HEK293 (cell line): ENCODE results near the gene NCL.
A peak's percentile ranks its signal among the peaks of the same experiment; 100 is the strongest.

Experiments
- GLI4 ChIP-seq: fragments of 450-650 bp; formaldehyde crosslinking; IDR thresholded peaks from 2 replicates; pipeline ENCODE4 v1.5.1; 2016; ENCODE audit warnings: missing biosample characterization, missing genetic modification characterization
- GLIS1 ChIP-seq: fragments of 450-650 bp; formaldehyde crosslinking; IDR thresholded peaks from 2 replicates; pipeline ENCODE4 v1.5.1; 2016; ENCODE audit warnings: missing biosample characterization, missing genetic modification characterization
- KLF16 ChIP-seq: fragments of 450-650 bp; formaldehyde crosslinking; IDR thresholded peaks from 2 replicates; pipeline ENCODE4 v1.5.1; 2017; ENCODE audit warnings: missing biosample characterization, missing genetic modification characterization
- KLF7 ChIP-seq: fragments of 450-650 bp; formaldehyde crosslinking; IDR thresholded peaks from 2 replicates; pipeline ENCODE4 v1.5.1; 2016; ENCODE audit warnings: missing biosample characterization, missing genetic modification characterization, borderline replicate concordance
- KLF8 ChIP-seq: fragments of 450-650 bp; formaldehyde crosslinking; IDR thresholded peaks from 2 replicates; pipeline ENCODE4 v1.5.1; 2016; ENCODE audit warnings: missing biosample characterization, missing genetic modification characterization
- ZBTB17 ChIP-seq: fragments of 450-650 bp; formaldehyde crosslinking; IDR thresholded peaks from 2 replicates; pipeline ENCODE4 v1.5.1; 2016; ENCODE audit warnings: missing biosample characterization, missing genetic modification characterization
- ZBTB48 ChIP-seq: fragments of 450-650 bp; formaldehyde crosslinking; IDR thresholded peaks from 2 replicates; pipeline ENCODE4 v1.5.1; 2016; ENCODE audit warnings: missing biosample characterization, missing genetic modification characterization
- ZFHX2 ChIP-seq: fragments of 450-650 bp; formaldehyde crosslinking; conservative IDR thresholded peaks from 2 replicates; pipeline ENCODE4 v1.5.1; 2016; ENCODE audit warnings: missing biosample characterization, missing genetic modification characterization
- ZFP69B ChIP-seq: fragments of 450-650 bp; formaldehyde crosslinking; IDR thresholded peaks from 2 replicates; pipeline ENCODE4 v1.5.1; 2016; ENCODE audit warnings: missing biosample characterization, missing genetic modification characterization
- ZNF169 ChIP-seq: fragments of 450-650 bp; formaldehyde crosslinking; IDR thresholded peaks from 2 replicates; pipeline ENCODE4 v1.5.1; 2016; ENCODE audit warnings: missing biosample characterization, missing genetic modification characterization
- ZNF423 ChIP-seq: fragments of 450-650 bp; formaldehyde crosslinking; IDR thresholded peaks from 2 replicates; pipeline ENCODE4 v1.5.1; 2016; ENCODE audit warnings: missing biosample characterization, missing genetic modification characterization
- ZNF433 ChIP-seq: fragments of 450-650 bp; formaldehyde crosslinking; IDR thresholded peaks from 2 replicates; pipeline ENCODE4 v1.5.1; 2016; ENCODE audit warnings: missing biosample characterization, missing genetic modification characterization, low read depth
- ZNF501 ChIP-seq: fragments of 450-650 bp; formaldehyde crosslinking; IDR thresholded peaks from 2 replicates; pipeline ENCODE4 v1.5.1; 2016; ENCODE audit warnings: missing biosample characterization, missing genetic modification characterization
- ZNF544 ChIP-seq: fragments of 450-650 bp; formaldehyde crosslinking; IDR thresholded peaks from 2 replicates; pipeline ENCODE4 v1.5.0; 2017; ENCODE audit warnings: missing biosample characterization, missing genetic modification characterization
- ZNF585B ChIP-seq: fragments of 450-650 bp; formaldehyde crosslinking; IDR thresholded peaks from 2 replicates; pipeline ENCODE4 v1.5.1; 2016; ENCODE audit warnings: missing biosample characterization, missing genetic modification characterization
- ZNF600 ChIP-seq: fragments of 450-650 bp; formaldehyde crosslinking; IDR thresholded peaks from 2 replicates; pipeline ENCODE4 v1.5.1; 2016; ENCODE audit warnings: missing biosample characterization, missing genetic modification characterization
- ZNF629 ChIP-seq: fragments of 450-650 bp; formaldehyde crosslinking; IDR thresholded peaks from 2 replicates; pipeline ENCODE4 v1.5.1; 2017; ENCODE audit warnings: missing biosample characterization, missing genetic modification characterization
- ZNF747 ChIP-seq: fragments of 450-650 bp; formaldehyde crosslinking; IDR thresholded peaks from 2 replicates; pipeline ENCODE4 v1.5.1; 2016; ENCODE audit warnings: missing biosample characterization, missing genetic modification characterization
- ZNF791 ChIP-seq: fragments of 450-650 bp; formaldehyde crosslinking; IDR thresholded peaks from 2 replicates; pipeline ENCODE4 v1.5.1; 2016; ENCODE audit warnings: missing biosample characterization, missing genetic modification characterization
- ZSCAN23 ChIP-seq: fragments of 450-650 bp; formaldehyde crosslinking; IDR thresholded peaks from 2 replicates; pipeline ENCODE4 v1.5.1; 2016; ENCODE audit warnings: missing biosample characterization, missing genetic modification characterization
- TF ChIP-seq, protein P1 (sequence below): fragments of 450-650 bp; formaldehyde crosslinking; IDR thresholded peaks from 2 replicates; pipeline ENCODE4 v1.5.0; 2017; ENCODE audit warnings: missing biosample characterization, missing genetic modification characterization, borderline replicate concordance
- TF ChIP-seq, protein P2 (sequence below): fragments of 450-650 bp; formaldehyde crosslinking; IDR thresholded peaks from 2 replicates; pipeline ENCODE4 v1.5.1; 2016; ENCODE audit warnings: missing biosample characterization, missing genetic modification characterization
- TF ChIP-seq, protein P3 (sequence below): fragments of 450-650 bp; formaldehyde crosslinking; IDR thresholded peaks from 2 replicates; pipeline ENCODE4 v1.5.1; 2016; ENCODE audit warnings: missing biosample characterization, missing genetic modification characterization
- TF ChIP-seq, protein P4 (sequence below): fragments of 450-650 bp; formaldehyde crosslinking; IDR thresholded peaks from 2 replicates; pipeline ENCODE4 v1.5.1; 2016; ENCODE audit warnings: missing biosample characterization, missing genetic modification characterization
- TF ChIP-seq, protein P5 (sequence below): fragments of 450-650 bp; formaldehyde crosslinking; IDR thresholded peaks from 2 replicates; pipeline ENCODE4 v1.5.1; 2016; ENCODE audit warnings: missing biosample characterization, missing genetic modification characterization
- TF ChIP-seq, protein P6 (sequence below): fragments of 450-650 bp; formaldehyde crosslinking; IDR thresholded peaks from 2 replicates; pipeline ENCODE4 v1.5.1; 2016; ENCODE audit warnings: missing biosample characterization, missing genetic modification characterization
- TF ChIP-seq, protein P7 (sequence below): fragments of 450-650 bp; formaldehyde crosslinking; IDR thresholded peaks from 2 replicates; pipeline ENCODE4 v1.5.1; 2016; ENCODE audit warnings: missing biosample characterization, missing genetic modification characterization

NCL gene

DNA sequence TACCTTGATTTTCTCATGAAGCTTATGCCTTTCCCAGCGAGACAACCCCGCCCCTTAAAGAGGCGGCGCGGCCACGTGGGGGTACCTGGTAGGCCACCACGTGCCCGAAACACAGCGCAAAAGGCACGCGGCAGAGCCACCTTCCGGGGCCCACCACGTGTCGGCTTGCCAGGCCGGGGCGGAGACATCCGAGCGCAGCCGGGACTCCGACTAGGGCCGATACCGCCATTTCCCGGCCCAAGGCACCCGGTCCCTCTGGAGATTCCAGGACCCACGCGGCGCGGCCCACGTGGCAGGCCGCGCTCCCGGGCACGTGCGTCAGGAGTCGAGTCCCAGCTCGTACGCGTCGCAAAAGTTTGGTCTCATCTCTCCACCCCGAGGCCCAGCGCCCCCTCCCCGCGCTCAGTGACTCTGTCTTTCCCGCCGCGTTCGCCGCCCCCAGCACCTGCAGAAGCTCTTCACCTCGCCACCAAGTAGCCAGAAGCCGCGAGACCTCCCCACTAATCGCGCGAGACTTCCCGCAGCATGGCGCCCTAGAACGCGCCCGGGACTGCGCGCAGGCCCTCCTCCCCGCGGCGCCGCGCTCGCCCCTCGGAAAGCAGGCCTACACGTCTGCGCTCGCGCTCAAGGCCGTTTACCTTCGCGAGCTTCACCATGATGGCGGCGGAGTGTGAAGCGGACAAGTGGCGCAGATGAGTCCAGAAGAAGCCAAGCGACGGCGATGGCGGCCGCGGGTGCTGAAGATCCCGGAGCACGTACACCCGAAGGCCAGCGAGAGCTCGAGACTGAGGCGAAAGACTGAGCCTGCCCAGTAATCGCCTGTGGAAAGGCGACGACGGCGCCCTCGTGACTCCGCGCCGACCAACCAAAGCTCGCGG, at the start of gene NCL (continued):
- TF ChIP-seq KLF7 (tag by site-specific recombination) (no peak), GLIS1 (tag by site-specific recombination) (peak; percentile 42; the same call in 1 of the 2 replicates), ZNF423 (tag by site-specific recombination) (no peak), ZNF544 (no peak), ZBTB48 (tag by site-specific recombination) (no peak), ZNF501 (tag by site-specific recombination) (peak; percentile 83), ZNF433 (tag by site-specific recombination) (no peak), ZNF629 (tag by site-specific recombination) (peak; percentile 46; the same call in 1 of the 2 replicates), ZNF600 (no peak), ZNF169 (tag by site-specific recombination) (no peak), ZFHX2 (tag by site-specific recombination) (no peak), ZNF585B (tag by site-specific recombination) (no peak), GLI4 (tag by site-specific recombination) (peak; percentile 77), ZFP69B (tag by site-specific recombination) (peak; percentile 93), ZNF747 (tag by site-specific recombination) (no peak), KLF16 (tag by site-specific recombination) (peak; percentile 71), ZNF791 (tag by site-specific recombination) (no peak), ZSCAN23 (no peak), KLF8 (tag by site-specific recombination) (0 out of 2 replicates have a peak, but pooled peaks have one; percentile 40), ZBTB17 (tag by site-specific recombination) (peak; percentile 92)
- TF ChIP-seq, protein P1, sequence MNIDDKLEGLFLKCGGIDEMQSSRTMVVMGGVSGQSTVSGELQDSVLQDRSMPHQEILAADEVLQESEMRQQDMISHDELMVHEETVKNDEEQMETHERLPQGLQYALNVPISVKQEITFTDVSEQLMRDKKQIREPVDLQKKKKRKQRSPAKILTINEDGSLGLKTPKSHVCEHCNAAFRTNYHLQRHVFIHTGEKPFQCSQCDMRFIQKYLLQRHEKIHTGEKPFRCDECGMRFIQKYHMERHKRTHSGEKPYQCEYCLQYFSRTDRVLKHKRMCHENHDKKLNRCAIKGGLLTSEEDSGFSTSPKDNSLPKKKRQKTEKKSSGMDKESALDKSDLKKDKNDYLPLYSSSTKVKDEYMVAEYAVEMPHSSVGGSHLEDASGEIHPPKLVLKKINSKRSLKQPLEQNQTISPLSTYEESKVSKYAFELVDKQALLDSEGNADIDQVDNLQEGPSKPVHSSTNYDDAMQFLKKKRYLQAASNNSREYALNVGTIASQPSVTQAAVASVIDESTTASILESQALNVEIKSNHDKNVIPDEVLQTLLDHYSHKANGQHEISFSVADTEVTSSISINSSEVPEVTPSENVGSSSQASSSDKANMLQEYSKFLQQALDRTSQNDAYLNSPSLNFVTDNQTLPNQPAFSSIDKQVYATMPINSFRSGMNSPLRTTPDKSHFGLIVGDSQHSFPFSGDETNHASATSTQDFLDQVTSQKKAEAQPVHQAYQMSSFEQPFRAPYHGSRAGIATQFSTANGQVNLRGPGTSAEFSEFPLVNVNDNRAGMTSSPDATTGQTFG (tag by site-specific recombination) = no peak
- TF ChIP-seq, protein P2, sequence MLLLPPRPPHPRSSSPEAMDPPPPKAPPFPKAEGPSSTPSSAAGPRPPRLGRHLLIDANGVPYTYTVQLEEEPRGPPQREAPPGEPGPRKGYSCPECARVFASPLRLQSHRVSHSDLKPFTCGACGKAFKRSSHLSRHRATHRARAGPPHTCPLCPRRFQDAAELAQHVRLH (tag by site-specific recombination) = no peak
- TF ChIP-seq, protein P3, sequence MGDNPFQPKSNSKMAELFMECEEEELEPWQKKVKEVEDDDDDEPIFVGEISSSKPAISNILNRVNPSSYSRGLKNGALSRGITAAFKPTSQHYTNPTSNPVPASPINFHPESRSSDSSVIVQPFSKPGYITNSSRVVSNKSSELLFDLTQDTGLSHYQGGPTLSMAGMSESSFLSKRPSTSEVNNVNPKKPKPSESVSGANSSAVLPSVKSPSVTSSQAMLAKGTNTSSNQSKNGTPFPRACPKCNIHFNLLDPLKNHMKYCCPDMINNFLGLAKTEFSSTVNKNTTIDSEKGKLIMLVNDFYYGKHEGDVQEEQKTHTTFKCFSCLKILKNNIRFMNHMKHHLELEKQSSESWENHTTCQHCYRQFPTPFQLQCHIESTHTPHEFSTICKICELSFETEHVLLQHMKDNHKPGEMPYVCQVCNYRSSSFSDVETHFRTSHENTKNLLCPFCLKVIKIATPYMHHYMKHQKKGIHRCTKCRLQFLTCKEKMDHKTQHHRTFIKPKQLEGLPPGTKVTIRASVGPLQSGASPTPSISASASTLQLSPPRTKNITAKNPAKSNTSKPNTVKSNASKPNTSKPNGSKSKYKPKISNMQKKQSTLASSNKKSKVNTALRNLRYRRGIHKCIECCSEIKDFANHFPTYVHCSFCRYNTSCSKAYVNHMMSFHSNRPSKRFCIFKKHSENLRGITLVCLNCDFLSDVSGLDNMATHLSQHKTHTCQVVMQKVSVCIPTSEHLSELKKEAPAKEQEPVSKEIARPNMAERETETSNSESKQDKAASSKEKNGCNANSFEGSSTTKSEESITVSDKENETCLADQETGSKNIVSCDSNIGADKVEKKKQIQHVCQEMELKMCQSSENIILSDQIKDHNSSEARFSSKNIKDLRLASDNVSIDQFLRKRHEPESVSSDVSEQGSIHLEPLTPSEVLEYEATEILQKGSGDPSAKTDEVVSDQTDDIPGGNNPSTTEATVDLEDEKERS (tag by site-specific recombination) = no peak; the same call in 1 of the 2 replicates
- TF ChIP-seq, protein P4, sequence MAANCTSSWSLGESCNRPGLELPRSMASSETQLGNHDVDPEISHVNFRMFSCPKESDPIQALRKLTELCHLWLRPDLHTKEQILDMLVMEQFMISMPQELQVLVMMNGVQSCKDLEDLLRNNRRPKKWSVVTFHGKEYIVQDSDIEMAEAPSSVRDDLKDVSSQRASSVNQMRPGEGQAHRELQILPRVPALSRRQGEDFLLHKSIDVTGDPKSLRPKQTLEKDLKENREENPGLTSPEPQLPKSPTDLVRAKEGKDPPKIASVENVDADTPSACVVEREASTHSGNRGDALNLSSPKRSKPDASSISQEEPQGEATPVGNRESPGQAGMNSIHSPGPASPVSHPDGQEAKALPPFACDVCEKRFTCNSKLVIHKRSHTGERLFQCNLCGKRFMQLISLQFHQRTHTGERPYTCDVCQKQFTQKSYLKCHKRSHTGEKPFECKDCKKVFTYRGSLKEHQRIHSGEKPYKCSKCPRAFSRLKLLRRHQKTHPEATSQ (tag by site-specific recombination) = no peak; the same call in 1 of the 2 replicates
- TF ChIP-seq, protein P5, sequence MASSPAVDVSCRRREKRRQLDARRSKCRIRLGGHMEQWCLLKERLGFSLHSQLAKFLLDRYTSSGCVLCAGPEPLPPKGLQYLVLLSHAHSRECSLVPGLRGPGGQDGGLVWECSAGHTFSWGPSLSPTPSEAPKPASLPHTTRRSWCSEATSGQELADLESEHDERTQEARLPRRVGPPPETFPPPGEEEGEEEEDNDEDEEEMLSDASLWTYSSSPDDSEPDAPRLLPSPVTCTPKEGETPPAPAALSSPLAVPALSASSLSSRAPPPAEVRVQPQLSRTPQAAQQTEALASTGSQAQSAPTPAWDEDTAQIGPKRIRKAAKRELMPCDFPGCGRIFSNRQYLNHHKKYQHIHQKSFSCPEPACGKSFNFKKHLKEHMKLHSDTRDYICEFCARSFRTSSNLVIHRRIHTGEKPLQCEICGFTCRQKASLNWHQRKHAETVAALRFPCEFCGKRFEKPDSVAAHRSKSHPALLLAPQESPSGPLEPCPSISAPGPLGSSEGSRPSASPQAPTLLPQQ (tag by site-specific recombination) = peak; percentile 98
- TF ChIP-seq, protein P6, sequence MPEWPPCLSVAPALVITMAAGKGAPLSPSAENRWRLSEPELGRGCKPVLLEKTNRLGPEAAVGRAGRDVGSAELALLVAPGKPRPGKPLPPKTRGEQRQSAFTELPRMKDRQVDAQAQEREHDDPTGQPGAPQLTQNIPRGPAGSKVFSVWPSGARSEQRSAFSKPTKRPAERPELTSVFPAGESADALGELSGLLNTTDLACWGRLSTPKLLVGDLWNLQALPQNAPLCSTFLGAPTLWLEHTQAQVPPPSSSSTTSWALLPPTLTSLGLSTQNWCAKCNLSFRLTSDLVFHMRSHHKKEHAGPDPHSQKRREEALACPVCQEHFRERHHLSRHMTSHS (tag by site-specific recombination) = no peak
- TF ChIP-seq, protein P7, sequence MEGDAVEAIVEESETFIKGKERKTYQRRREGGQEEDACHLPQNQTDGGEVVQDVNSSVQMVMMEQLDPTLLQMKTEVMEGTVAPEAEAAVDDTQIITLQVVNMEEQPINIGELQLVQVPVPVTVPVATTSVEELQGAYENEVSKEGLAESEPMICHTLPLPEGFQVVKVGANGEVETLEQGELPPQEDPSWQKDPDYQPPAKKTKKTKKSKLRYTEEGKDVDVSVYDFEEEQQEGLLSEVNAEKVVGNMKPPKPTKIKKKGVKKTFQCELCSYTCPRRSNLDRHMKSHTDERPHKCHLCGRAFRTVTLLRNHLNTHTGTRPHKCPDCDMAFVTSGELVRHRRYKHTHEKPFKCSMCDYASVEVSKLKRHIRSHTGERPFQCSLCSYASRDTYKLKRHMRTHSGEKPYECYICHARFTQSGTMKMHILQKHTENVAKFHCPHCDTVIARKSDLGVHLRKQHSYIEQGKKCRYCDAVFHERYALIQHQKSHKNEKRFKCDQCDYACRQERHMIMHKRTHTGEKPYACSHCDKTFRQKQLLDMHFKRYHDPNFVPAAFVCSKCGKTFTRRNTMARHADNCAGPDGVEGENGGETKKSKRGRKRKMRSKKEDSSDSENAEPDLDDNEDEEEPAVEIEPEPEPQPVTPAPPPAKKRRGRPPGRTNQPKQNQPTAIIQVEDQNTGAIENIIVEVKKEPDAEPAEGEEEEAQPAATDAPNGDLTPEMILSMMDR = peak; percentile 59
